Measurements from ENCODE around the gene ERCC6L.
A peak's percentile ranks its signal among the peaks of the same experiment; 100 is the strongest.

Gene ERCC6L

DNA sequence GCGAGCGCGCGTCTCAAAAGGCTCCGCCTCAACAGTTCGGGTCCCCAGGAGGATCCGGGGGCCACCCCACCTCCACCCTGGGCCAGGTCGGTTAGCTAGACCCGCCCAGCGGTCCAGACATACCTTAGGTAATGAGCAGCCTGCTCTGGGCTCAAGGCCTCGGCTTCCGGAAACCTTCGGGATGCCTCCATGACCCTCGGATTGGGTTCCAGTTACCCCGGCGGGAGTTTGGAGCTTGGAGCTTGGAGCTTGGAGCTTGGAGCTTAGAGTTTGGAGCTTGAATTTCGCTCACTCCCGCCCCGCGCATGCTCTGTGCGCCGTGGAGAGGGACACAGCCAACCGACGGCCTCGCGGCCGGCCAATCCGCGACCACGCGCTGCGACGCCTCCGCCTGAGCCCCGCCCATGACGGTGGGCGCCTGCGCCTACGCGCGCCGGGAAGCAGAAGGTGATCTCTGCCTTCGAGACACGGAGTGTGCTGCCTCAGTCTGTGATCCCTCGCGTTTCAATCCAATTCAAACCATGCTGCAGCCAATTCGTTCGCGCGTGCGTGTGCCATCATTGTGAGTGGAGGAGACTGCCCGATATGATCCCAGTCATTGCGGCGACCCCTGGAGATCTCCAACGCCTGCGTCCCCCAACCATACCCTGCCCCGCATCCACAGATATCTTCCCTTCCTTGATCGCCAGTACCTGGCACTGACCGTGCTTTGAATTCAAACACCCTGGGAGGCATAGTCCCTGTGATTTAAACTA, at the start of gene ERCC6L:
TSS of gene ERCC6L (minus strand) at position 307 of the 755 bp plus-strand sequence. CDS start at position 191, 116 bp downstream.
- DNase-seq (ENCODE audit: low read depth, low spot score): peak; percentile 98

DNA sequence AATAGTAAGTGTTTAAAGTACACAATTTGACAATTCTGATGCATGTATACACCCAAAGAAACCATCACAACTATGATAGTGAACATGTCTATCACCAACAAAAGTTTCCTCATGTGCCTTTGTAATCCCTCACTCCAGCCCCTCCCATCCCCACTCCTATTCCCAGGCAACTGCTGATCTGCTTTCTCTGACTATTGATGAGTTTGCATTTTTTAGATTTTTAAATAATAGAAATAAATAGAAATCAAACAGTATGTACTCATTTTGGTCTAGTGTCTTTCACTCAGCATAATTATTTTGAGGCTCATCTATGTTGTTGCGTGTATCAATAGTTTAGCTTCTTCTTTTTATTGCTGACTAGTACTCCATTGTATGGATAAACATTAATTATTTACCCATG, 43.5 kb upstream of the ERCC6L start:
- DNase-seq (ENCODE audit: low read depth, low spot score): no peak

DNA sequence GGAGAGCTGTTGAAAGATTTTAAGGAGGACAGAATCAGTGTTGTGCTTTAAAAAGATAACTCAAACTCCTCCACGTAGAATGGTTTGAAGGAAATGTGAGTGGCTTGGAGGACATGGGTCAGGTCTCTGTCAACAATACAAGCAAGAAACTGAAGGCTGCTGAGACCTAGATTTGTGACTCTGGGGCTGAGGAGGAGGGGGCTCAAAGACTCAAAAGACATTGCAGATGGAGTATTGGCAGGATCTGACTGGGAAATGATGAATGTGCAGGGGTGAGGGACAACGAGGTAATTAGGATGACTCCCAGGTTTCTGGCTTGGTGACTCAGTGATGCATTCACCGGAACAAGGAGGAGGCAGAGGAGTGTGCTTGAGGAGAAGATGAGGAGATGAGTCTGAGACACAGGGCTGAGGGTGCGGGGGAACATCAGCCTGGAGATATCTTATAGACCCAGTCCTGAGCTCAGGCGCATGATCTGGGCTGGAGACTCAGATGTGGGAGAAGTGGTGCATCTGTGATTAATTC, 41.6 kb upstream of the ERCC6L start:
- DNase-seq (ENCODE audit: low read depth, low spot score): peak; percentile 5

DNA sequence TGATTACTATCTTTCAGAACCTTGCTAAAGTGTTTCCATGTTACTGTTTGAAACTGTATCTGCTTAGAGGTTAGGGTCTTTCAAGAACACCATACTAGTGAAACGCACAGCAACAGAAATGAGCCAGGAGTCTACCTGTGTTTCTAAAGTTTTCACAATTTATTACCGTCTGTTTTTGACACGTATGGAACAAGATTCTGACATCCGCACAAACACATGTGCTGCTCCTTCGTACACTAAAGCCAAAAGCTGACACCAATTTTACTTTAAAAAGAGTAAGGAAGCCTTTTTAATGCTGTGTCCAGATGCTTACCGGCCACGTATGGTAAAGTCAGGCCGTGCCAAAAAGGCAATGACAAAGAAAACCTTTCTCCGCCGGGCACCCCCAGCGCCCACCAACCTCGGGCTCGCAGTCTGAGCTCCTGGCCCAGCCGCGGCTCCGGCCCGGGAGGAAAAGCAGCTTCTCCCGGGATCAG, 37.7 kb upstream of the ERCC6L start:
- DNase-seq (ENCODE audit: low read depth, low spot score): no peak

DNA sequence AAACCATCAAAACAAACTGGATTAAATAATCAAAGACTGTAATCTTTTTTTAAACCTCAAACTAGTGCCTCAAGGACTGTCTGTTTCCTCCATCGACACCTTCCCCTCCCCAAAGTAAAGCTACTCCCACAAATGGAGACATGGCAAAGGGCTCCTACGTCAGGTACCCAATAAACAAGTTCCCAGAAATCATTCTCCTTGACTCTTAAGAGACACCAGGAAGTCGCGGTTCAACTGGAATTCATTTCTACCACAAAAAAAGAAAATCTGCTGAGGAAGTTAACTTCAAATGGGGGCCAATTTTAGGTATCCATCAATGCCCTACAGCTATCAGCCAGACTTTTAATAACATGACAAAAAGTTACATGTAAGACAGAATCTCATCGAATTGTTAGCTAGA, 35.7 kb upstream of the ERCC6L start:
- no peak for DNase-seq (ENCODE audit: low read depth, low spot score)

- no peak for DNase-seq (ENCODE audit: low read depth, low spot score)
Observed at GRCh38 chrX:72273718-72274117, 34.9 kb upstream of the ERCC6L start.

DNA sequence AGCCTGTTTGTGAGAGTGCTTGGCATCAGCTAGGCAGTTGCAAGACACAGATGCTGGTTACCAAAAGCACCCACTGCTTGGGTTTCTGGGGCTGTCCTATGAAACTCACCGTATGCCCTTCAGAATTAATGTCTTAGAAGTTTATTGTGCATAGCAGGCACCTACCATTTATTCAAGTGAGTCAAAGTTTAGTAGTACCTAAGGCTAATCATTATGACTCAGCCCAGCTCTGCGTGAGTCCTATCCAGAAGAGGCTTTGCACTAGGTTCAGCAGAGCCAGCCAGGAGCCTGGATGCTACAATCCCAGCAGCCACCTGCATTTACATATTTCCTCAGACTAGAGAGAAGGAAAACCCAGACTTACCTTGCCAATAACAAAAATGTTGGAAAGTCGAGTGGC, 34.0 kb upstream of the ERCC6L start:
- no peak for DNase-seq (ENCODE audit: low read depth, low spot score)

DNA sequence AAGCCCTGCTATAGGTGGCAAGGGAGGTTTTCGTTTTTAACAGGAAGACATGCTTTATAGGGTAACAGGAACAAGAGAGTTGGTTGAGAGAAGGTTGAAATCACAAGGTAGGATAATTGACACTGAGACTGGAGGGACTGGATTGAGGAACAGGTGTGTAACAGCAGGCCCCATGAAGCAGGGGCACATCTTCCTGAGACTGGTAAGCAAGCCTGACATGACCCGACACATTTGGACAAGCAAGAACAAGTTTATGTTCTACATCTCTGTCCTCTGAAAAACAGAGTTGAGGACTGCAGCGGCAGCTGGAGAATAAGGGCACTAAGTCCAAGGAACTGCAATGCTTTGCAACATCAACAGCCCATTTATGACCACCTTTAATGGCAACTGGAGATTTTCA, 33.0 kb upstream of the ERCC6L start:
- DNase-seq (ENCODE audit: low read depth, low spot score): no peak

GRCh38 chrX:72271091-72271788, 32.4 kb upstream of the ERCC6L start:
- no peak for DNase-seq (ENCODE audit: low read depth, low spot score)

DNA sequence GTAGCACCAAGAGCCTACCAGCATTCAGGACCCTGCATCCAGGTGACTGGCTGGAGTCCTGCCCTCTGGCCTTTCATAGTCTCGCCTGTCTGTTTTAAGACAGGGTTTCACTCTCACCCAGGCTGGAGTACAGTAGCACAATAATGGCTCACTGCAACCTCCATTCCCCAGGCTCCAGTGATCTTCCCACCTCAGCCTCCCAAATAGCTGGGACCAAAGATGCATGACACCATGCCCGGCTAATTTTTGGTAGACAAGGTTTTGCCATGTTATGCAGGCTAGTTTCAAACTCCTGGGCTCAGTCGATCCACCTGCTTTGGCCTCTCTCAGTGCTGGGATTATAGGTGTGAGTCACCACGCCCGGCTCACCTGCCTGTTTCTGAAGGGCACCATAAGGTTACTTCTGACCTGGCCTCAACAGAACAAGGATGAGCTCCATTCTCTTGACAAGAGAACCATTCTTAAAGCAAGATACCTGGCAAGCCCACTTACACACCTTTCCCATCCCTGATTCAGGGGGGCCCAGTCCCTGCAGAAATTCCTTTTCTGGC, 31.6 kb upstream of the ERCC6L start:
- DNase-seq (ENCODE audit: low read depth, low spot score): no peak

GRCh38 chrX:72269671-72270251, 30.9 kb upstream of the ERCC6L start:
- no peak for DNase-seq (ENCODE audit: low read depth, low spot score)

GRCh38 chrX:72268597-72269365, 30.0 kb upstream of the ERCC6L start:
- no peak for DNase-seq (ENCODE audit: low read depth, low spot score)

GRCh38 chrX:72265263-72265662, 26.4 kb upstream of the ERCC6L start:
- DNase-seq (ENCODE audit: low read depth, low spot score): no peak

- no peak for DNase-seq (ENCODE audit: low read depth, low spot score)
Observed at GRCh38 chrX:72262077-72262476, 23.2 kb upstream of the ERCC6L start.

DNA sequence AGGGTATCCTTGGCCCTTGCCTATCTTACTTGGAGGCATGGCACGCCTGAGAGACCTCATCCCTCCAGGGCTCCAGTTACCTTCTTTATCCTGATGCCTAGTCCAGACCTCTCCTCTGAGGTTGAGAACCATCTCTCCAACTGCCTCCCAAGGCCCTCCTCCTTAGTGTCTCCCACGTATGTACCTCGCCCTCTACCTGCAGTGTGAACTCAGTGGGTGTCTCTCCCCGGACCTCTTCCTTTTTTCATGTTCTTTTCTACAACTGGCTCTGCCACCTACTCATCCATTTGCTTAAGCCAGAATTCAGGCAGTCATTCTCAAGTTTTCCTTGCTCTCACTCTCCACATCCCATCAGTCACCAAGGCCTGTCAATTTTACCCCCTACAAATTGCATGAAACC, 21.6 kb upstream of the ERCC6L start:
- DNase-seq (ENCODE audit: low read depth, low spot score): no peak

DNA sequence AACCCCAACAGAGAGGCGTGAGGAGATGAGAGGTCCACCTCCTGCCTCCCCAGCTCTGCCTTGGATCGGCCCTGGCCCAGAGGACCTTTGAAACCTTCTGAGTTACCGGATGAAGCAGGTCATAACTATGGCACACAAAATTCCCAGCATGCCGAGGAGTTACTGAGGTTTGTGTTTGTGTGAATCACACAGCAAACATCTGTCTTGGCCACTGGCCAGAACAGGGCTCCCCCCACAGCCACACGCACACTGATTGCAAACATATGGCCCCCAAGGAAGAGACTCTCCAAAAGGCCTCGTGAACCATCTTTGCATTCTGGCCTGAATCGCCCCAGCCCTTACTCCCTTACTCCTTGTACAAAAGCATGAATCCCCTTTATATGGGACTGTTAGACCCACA, 19.3 kb upstream of the ERCC6L start:
- DNase-seq (ENCODE audit: low read depth, low spot score): no peak

DNA sequence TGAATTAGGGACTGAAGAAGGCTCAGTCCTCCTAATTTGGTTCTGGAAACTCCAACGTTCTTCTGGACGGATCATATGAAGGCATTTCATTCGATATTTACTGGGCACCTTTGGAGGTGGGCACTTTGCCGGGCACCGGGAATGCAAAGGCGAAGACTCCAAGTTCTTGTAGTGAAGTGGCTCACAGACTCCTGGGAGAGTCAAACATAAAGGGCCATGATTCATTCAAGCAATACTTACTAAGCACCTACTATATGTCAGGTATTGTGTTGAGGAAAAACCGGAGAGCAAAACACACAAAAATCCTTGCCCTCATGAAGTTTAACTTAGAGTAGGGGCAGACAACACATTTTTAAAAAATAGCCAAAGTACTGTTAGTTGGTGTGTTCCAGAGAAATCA, 17.0 kb upstream of the ERCC6L start:
- no peak for DNase-seq (ENCODE audit: low read depth, low spot score)

GRCh38 chrX:72255445-72255844, 16.6 kb upstream of the ERCC6L start:
- peak; percentile 75 for DNase-seq (ENCODE audit: low read depth, low spot score)

- DNase-seq (ENCODE audit: low read depth, low spot score): no peak
Observed at GRCh38 chrX:72254816-72255215, 16.0 kb upstream of the ERCC6L start.

DNA sequence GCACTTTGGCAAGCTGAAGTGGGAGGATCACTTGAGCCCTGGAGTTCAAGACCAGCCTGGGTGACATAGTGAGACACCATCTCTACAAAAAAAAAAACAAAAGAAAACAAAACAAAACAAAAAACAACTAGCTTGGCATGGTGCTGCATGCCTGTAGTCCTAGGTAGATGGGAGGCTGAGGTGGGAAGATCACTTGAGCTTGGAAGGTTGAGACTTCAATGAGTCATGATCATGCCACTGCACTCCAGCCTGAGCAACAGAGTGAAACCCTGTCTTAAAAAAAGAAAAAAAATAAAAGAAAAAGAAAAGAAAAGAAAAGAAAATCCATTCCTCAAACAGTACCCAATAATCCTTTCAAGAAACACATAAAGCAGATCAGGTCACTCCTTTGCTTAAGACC, 14.9 kb upstream of the ERCC6L start:
- no peak for DNase-seq (ENCODE audit: low read depth, low spot score)

DNA sequence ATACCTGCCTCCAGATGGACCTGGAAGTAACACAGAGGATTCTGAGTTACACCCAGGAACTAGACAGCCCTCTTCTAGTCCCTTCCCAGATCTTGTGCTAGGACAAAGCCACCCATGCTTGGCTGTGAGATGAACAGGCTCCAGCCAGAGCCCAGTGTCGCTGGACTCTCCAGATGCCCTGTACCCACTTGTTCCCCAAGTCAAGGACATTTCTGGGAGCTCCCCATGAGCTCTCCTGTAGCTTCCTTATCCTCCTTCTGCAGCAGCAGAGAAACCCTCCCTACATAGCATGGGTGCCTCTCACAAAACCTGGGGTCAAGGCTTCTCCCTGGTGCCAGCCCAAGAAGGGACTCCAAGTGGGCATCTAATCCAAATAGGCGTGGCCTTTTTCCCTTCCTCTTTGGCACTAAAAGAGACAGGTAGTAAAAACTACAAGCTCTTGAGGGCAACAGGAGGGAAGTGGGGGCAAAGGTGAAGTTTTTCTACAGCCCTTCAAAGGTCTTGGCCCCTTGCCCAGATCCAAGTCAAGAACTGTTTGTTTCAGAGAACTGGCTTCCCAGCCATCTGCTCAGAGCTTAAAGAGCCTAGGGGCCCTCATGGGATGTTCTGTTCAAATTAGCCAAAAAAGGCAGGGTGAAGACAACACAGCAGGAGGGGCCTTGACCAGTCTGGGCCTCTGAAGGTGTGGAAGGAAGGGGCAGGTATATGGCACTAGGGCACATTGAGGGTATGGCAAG, 8.5 kb upstream of the ERCC6L start:
- DNase-seq (ENCODE audit: low read depth, low spot score): no peak
